Stimulated activated CD4-positive, alpha-beta T cell treated with anti-CD3 and anti-CD28 coated beads, Interleukin-2, amount 100 ng/mL, for 24 hours (primary cell): ENCODE measurements around the gene ANKRD2.
"Not testable (repeated sequence)": the region's sequence is repeated elsewhere in the genome, so short reads cannot be mapped to it uniquely, and the experiment has no call there.

Experiments used
- DNase-seq, 2 donors: peaks; one replicate each; pipeline ENCODE4 v3.0.0-alpha.2; 2020

ANKRD2 gene, protein sequence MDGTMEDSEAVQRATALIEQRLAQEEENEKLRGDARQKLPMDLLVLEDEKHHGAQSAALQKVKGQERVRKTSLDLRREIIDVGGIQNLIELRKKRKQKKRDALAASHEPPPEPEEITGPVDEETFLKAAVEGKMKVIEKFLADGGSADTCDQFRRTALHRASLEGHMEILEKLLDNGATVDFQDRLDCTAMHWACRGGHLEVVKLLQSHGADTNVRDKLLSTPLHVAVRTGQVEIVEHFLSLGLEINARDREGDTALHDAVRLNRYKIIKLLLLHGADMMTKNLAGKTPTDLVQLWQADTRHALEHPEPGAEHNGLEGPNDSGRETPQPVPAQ

DNA sequence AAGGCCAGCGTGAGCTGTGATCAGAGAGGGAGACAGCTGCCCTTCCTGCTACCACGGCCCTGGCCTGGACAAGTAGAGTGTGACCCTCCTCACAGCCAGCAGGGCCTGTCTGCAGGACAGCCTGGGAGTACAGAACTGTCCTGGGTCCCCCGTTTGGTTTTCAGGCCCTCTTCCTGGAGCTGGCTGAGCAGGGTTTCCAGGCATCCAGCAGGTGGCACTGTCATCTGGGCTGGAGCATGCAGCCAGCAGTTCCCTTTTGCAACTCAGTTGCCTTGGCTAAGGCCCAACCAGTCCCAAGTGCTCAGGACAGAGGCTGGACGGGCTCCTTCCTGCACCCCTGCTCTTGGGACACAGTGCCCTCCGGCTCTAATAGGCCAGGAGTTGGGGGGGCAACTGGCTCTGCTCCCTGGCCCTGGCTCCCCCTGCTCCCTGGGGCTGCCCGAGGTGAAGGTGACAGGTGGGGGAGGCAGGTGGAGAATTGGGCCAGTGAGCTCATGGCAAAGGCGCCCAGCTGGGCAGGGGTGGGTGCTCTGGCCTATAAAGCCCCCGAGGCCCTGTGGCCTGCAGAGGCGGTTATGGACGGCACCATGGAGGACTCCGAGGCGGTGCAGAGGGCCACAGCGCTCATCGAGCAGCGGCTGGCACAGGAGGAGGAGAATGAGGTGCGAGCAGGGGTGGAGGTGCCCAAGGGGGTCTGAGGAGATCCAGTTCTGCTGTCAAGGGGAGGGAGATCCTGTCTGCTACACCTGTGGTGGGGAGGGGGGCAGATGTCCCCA, at the start of gene ANKRD2:
ANKRD2 (plus strand) TSS at position 566 of the 776 bp plus-strand sequence; CDS start at position 576, 10 bp downstream.
- DNase-seq, result peak; percentile 59 to 68

DNA sequence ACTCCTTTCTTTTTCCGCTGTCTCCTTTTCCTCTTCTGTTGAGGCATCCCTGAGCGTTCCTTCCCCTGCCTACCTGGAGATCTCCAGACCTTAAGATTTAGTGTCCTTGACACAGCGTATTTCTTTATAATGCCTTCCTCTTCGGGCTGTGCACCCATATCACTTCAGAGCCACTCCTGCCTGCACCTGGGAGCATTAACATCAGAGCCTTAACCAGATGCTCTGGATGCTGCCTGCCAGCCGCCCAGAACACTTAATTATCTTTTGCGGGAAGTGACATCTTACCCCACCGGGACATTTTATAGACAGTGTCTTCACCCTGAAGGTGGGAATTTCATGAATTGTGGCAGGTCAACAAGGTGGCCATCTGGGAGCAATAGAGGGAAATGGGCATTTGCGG, 49.6 kb upstream of the ANKRD2 start:
- no peak for DNase-seq

GRCh38 chr10:97525086-97525485, 47.5 kb upstream of the ANKRD2 start:
- no peak for DNase-seq

GRCh38 chr10:97525683-97526110, 46.9 kb upstream of the ANKRD2 start:
- no peak for DNase-seq

DNA sequence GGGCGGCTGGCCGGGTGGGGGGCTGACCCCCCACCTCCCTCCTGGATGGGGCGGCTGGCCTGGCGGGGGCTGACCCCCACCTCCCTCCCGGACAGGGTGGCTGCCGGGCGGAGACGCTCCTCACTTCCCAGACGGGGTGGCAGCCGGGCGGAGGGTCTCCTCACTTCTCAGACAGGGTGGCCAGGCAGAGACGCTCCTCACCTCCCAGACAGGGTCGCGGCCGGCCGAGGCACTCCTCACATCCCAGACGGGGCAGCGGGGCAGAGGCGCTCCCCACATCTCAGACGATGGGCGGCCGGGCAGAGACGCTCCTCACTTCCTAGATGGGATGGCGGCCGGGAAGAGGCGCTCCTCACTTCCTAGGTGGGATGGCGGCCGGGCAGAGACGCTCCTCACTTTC, 43.7 kb upstream of the ANKRD2 start:
- DNase-seq, result not testable (repeated sequence)

DNA sequence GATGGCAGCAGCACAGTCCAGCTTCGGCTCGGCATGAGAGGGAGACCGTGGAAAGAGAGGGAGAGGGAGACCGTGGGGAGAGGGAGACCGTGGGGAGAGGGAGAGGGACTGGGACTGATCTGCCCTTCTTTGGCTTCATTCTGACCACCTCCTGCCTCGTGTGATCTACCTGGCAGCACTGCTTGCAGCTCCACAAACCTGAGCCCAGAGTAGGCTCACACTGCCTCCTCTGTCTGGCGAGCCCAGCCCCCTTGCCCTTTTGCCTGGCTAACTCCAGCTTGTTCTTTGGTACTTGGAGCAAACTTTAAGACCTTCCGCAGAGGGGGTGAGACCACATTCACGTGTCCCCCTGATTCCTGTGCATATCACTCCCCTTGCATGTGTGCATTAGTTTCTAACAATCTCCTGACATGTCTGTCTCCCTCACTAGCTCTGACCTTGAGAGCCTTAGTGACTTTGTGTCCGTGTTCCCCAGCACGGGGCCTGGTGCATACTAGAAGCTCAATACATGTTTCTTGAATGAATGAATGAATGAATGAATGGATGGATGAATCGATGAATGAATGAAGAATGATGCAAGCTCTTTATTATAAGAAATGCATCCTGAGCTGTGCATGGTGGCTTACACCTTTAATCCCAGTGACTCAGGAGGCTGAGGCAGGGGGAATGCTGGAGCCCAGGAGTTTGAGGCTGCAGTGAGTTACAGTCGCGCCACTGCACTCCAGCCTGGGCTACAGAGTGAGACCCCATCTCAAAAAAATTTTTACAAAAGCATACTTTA, 42.7 kb upstream of the ANKRD2 start:
- DNase-seq, result no peak

- DNase-seq, result no peak
Observed at GRCh38 chr10:97531401-97531986, 41.1 kb upstream of the ANKRD2 start.

DNA sequence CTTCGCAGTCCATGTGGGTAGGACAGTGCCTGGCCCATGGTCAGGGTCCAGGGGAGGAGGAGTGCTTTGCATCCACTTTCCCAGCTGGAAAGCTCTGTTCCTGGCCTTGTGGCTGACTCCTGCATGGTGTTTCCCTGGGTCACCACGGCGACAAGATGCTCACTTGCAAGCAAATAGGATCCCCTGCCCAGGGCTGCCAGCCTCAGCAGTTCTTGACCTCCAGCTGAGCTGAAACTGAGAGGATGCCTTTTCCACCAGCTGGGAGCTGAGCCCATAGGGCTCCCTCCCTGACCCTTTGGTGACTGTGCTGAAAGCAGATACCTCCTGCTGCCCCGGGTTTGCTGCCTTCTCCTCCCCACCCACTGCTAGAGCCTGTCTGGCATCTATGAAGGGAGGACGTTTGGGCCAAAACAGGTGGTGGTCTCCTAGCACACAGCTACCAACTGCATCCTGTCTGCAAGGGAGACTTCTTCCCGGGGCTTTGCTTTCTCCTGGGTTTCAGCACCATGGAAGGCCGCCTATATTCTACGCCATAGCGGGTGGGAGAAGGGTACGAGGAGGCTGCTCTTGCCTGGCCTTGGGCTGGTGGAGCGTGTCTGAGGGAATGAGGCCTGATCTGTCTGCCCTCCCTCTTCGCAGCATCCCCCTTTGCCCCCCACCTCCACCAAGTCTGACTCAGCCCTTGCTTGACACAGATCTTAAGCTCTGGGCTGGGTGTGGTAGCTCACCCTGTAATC, 39.5 kb upstream of the ANKRD2 start:
- DNase-seq, result no peak

- no peak for DNase-seq
Observed at GRCh38 chr10:97533888-97534287, 38.7 kb upstream of the ANKRD2 start.

DNA sequence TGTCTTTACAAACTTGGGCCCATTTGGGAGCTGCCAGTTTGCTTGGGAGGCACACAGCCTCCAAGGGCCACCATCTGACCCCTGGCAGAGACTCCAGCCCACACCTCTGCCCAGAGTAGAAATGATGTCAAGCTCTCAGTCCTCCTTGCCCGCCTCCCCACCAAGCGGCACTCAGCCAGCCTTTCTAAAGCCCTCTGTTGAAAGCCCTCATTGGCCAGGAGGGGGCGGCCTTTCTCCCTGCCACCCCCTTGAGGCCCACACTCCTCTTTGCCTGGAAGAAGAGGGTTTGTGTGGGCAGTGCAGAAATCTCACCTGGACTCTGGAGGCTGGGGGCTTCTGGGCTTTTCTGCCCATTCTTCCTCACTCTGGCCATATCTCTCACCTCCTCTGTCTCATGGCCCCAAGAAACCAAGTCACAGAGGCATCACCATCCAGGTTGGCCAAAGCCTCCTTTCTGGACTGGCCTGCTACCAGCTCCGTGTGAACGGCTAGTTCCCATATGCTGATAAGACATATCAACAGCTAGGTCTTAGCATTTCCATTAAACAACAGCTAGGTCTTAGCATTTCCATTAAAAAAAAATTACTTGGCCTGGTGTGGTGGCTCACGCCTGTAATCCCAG, 37.7 kb upstream of the ANKRD2 start:
- peak; percentile 50 to 59 for DNase-seq

DNA sequence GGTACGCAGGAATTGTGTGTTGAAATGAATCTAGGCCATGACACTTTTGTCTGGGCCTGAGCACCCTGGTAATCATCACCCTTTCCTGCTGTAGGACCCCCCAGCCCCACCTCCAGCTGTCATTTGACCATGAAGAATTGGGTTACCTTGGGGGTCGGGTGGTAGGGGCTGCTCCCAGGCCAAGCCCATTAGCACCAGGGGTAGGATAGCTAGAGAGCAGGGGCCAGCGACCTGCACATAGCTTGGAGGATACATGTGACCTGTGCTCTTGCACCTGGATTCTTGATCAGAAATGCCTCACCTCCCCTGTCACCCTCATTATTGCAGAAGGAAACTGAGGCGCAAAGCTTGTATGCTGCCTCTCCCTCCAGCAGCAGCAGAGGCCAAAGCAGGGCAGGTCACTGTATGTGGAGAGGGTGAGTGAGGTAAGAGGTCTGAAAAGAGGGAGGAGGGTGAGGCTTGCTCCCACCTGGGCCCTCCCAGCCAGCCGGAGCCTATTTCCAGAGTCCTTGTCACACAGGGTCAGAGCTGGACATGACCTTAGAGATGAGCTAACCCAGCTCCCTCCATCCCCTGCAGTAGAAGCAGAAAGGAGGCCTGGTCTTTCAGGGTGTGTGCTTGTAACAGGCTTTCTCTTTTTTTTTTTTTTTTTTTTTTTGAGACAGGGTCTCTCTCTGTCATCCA, 35.3 kb upstream of the ANKRD2 start:
- no peak for DNase-seq

DNA sequence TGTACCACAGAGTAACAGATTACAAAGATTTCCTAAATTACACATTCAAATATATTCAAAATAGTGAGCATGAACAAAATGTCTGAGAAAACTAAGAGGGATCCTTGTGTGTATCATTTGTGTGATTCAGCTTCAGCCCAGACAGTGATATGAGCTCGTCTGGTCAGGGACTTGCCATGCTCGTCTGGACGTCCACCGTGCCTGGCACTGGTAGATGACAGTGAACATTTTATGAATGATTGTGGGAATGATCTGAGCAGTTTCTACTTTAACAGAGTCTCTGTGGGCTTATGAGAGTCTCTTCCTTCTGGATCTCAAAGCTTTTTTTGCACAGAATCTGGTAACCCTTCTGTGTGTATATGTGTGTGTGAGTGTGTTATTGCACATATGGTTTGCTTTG, 34.2 kb upstream of the ANKRD2 start:
- DNase-seq, result no peak

DNA sequence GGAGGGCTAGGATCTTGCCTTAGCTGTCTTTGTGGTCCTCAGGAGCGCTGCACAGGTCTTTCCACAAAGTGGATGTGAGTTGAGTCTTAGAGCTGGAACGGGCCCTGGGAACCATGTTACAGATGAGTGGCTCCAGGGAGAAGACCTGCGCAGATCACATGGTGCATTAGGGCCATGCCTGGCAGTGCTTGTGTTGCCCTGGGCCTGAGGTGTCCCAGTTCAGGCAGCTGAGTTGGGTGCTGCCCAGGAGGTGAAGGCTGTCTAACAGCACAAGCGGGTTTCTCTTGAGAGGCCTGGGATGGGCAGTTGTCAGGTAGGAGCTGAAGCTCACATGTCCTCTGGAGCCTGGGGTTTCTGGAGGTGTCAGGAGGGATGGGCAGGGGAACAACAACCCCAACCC, 33.7 kb upstream of the ANKRD2 start:
- DNase-seq, result no peak

- no peak for DNase-seq
Observed at GRCh38 chr10:97539523-97540200, 32.9 kb upstream of the ANKRD2 start.

DNA sequence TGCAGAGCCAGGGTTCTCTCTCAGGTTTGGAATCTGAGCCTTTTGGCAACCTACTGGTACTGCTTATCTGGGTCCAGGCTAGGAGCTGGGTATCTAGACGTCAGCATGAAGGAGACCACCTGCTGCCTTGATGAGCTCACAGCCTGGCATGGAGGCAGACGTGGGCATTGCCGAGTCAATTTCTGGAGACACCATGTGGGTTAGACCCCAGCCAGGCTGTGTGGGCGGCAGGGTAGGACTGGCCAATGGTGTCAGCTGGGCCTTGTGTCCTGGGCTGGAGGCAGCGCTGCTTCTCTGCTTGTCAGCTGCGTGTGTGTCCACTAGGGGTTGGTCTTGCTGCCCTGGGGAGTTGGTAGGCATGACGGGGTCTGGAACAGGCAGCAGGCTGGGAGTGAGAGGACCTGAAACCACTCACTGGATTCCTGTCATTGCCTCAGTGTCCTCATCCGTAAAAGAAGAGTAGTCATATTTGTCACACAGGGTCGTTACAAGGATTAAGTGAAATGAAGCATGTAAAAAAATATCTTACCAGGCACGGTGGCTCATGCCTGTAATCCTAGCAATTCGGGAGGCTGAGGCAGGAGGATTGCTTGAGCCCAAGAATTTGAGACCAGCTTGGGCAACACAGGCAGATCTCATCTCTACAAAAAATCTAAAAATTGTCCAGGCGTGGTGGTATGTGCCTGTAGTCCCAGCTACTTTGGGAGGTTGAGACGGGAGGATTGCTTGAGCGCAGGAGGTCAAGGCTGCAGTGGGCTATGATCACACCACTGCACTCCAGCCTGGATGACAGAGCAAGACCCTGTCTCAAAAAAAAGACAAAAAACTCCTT, 31.7 kb upstream of the ANKRD2 start:
- no peak for DNase-seq

GRCh38 chr10:97542169-97543024, 30.2 kb upstream of the ANKRD2 start:
- peak; percentile 51 to 53 for DNase-seq

DNA sequence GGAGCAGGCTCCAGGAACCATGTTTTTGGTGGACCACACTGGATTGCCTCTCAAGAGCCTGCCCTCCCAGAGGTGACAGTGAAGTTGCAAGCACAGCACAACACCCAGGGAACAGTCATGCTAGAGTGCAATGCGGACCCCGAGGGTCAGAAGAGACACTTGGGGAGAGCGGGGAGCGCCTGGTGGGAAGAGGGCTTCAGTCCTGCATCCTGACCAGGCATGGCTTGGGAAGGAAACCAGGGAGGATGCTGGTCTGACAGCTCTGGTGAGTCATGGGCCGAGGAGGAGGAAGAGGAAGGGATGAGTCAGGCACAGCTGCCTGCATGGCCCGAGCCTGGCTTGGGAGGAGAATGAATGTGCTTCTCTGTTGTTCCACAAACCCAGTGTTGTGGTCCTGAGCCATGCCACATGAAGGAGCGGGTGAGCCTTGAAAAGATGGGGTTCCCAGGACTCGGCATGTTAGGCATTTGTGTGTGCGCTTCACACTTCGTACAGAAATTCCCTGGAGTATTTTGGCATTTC, 29.5 kb upstream of the ANKRD2 start:
- peak; percentile 67 to 71 for DNase-seq
